ENCODE data around the gene HMOX2. TPM values are rescaled to one million over a fixed set of nuclear protein-coding genes. Genes with fewer than 3 reads are reported as not detected.

Gene HMOX2
- total RNA-seq, 1 donor from 2014 or later, result 85.2 TPM

DNA sequence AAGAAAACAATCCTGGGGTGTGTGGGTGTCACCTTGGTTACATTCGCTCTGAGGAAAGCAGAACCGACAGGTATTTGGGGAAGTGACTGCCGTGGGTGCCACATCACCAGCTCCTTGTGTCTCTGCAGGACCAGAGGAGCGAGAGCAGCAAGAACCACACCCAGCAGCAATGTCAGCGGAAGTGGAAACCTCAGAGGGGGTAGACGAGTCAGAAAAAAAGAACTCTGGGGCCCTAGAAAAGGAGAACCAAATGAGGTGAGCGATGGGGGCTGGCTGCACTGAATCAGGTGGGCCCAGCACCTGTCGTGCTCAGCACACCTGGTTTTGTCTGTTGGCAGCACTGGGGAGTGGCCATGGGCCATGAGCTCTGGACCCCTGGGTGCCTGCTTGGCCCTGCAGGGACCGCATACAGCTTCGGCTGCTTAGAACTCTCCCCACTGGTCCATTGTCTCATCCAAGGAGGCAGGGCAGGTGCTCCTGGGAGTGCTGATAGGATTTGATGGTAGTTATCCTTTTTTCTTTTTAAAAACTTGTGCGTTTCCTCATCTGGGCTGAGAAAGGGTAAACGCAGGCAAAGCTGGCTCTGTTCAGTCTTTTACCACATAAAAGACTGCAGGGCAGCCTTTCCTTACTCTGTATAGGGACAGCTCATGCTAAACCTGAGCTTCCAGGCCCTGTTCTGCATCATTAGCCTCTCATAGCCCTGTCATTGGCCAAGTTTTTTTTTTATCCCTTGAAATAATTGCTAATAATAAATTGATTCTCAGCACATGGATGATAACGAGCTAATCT lies 29.4 kb downstream of the HMOX2 start:
- peak; percentile 31 for DNase-seq (ENCODE audit: low spot score)

DNA sequence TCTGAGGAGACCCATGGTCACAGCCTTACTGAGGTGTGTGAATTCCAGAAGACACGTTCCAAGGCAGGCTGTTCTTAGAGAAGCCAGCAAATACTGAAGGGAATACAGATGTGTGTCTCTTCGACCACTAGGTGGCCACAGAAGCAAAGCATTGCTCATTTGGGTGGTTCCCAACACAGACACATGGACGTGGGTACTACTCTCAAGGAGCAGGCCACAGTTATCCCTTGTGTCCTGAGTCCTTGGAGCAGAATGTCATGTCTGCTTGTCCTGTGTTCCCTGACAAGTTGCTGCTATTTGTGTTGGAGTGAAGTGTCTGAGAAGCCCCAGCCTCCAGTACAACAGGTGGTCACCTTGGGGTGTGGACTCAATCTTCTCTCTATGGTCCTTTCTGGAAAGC lies 30.3 kb downstream of the HMOX2 start:
- DNase-seq (ENCODE audit: low spot score), result peak; percentile 73

DNA sequence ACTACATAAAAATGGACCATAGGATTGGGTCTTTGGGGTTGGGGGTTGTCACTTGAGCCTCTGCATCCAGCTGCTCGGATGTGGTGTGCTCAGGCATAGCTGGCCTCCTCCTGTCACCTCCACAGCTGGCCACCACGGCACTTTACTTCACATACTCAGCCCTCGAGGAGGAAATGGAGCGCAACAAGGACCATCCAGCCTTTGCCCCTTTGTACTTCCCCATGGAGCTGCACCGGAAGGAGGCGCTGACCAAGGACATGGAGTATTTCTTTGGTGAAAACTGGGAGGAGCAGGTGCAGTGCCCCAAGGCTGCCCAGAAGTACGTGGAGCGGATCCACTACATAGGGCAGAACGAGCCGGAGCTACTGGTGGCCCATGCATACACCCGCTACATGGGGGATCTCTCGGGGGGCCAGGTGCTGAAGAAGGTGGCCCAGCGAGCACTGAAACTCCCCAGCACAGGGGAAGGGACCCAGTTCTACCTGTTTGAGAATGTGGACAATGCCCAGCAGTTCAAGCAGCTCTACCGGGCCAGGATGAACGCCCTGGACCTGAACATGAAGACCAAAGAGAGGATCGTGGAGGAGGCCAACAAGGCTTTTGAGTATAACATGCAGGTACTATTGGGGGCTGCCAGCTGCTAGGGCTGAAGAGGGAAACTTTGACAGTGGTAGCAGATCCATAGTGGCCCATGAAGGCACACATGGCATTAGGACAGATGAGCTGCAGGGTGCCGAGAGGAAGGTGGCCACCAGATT lies 31.6 kb downstream of the HMOX2 start:
- no peak for DNase-seq (ENCODE audit: low spot score)

DNA sequence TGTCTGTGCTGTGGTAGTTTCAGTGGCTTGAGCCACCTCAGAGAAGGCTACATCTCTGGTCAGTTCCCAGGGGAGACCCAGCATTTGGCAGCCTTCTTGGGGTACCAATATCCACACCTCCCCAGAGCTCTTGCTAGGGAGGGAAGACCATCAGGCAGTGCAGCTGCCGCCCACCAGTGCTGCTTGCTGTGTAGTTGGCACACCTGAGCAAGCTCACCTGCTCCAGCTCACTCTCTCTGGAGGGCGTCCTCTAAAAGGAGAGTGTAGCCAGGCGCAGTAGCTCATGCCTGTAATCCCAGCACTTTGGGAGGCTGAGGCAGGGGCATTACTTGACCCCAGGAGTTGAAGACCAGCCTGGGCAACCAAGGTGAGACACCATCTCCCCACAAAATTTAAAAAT lies 32.6 kb downstream of the HMOX2 start:
- no peak for DNase-seq (ENCODE audit: low spot score)

- no peak for DNase-seq (ENCODE audit: low spot score)
Observed at GRCh38 chr16:4509420-4509819, 33.2 kb downstream of the HMOX2 start.

GRCh38 chr16:4510131-4510530 lies 33.9 kb downstream of the HMOX2 start:
- DNase-seq (ENCODE audit: low spot score), result no peak

DNA sequence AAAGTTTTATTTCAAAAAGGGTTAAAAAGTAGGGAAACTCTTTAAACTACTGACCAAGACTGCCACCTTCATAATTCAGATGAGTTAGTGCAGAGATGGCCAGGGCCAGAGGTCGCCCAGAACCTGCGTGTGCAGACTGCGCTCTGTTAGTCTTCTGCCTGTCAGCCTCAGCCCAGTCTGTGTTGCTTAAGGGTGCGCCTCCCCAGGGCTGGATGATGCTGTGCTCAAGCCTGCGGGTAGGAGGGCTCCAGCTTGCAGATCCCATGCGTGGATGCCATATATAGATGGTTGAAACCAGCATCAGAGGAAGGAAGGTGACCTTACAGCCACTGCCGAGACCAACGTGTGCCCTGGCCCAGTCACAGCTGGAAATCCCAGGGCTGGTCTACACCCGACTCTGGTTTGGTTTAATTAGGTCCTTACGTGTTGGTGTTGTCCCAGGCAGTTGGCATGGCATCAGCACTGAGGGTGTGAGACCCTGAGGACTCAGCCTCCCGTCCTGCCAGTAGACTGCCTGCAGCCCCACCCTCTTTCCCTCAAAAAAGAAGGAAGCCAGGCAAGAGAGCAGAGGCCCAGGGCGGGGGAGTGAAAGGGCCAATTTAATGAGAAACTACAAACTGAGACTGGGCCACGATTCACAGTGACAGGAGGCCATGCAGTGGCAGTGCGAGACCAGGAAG lies 34.7 kb downstream of the HMOX2 start:
- no peak for DNase-seq (ENCODE audit: low spot score)

- DNase-seq (ENCODE audit: low spot score), result peak; percentile 58
Observed at GRCh38 chr16:4511441-4512082, 35.4 kb downstream of the HMOX2 start.

DNA sequence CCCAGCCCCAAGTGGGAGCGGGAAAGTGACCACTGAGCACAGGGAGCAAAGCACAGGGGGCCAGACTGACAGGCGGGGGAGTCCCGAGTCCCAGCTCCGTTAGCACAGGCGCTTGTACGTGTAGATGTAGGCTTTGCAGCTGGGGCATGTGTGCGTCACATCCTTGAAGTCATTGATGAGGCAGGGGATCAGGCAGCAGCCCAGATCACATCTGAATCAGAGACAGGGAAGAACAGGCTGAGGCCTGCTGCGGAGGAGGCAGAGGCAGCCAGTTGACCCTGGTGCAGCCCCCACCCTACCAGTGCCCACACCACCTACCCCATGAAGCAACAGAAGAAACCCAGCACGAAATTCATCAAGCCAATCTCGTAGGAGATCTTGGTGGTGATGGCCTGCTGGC lies 36.3 kb downstream of the HMOX2 start:
- no peak for DNase-seq (ENCODE audit: low spot score)

- DNase-seq (ENCODE audit: low spot score), result no peak
Observed at GRCh38 chr16:4513086-4513860, 37.1 kb downstream of the HMOX2 start.

- DNase-seq (ENCODE audit: low spot score), result no peak
Observed at GRCh38 chr16:4513881-4514280, 37.7 kb downstream of the HMOX2 start.

GRCh38 chr16:4514606-4515005 lies 38.4 kb downstream of the HMOX2 start:
- no peak for DNase-seq (ENCODE audit: low spot score)

DNA sequence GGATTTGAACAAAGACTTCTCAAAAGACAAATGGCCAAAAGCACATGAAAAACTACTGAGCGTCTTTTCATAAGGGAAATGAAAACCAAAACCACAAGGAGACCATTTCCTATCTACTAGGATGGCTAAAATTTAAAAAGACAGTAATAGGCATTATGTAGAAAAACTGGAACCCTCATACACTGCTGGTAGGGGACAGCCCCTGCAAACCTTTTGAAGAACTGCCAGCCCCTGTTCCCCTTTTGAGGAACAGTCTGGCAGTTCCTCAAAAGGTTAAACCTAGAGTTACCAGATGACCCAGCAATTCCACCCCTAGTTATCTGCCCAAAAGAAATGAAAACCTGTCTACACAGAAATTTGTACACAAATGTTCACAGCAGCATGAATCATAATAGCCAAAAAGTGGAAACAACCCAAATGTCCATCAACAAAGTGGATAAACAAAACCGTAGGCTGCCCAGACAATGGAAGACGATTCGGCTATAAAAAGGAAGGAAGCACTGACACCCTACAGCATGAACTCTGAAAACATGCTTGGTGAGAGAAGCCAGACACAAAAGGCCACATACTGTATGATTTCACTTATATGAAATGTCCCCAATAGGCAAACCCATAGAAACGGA lies 39.5 kb downstream of the HMOX2 start:
- DNase-seq (ENCODE audit: low spot score), result no peak

GRCh38 chr16:4517812-4518680 lies 41.8 kb downstream of the HMOX2 start:
- no peak for DNase-seq (ENCODE audit: low spot score)

DNA sequence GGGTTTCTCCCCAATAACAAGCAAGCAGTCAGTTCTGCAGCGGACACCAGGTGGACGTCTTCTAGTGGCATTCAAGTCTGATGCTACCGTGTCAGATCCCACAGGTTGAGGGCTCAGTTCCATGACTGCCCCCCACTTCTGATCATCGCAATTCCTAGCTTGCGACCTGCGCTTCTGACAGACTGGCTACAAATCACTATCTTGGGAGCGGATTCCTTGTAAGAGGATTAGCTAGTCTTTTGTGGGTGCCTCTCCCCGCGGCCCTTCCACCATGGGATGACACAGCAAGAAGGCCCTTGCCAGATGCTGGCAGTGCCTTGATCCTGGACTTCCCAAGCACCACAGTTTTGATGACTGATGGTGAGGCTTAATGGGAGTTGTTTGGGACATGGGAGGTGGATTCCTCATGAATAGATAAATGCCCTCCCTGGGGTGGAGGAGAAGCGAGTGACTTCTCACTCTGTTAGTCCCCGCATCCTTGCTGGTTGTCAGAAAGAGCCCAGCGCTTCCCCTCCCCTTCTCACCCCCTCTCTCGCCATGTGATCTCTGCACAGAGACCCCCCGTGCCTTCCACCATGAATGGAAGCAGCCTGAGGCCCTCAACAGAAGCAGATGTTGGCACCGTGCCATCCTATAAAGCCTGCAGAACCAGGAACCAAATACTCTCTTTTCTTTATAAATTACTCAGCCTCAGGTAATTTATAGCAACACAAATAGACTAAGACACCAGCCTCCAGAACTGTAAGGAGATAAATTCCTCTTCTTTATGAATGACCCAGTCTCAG lies 43.3 kb downstream of the HMOX2 start:
- DNase-seq (ENCODE audit: low spot score), result no peak

- no peak for DNase-seq (ENCODE audit: low spot score)
Observed at GRCh38 chr16:4520913-4521312, 44.7 kb downstream of the HMOX2 start.

DNA sequence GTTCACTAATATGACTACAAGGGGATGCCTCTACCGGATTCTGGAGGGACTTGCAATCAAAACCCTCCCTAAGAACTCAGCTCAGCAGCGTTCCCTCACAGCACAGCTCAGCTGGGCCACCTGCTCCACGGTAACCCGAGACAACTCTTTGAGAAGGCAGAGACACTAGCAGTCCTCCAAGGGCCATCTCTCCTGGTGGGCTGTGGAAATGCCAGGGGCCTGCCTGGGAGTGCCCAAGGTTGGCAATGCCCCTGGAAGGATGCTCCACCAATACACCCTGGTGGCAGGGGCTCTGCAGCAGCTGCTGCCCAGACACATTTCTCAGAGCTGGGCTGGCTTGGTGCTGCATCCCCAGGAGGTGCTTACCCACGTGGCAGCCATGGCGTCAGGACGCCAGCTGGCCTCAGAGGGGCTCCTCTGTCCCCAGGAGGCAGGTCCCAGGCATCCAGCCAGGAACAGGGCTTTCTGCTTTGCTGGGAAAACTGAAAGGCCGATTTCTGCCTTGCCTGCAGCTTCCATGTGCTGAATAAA lies 45.9 kb downstream of the HMOX2 start:
- DNase-seq (ENCODE audit: low spot score), result no peak

GRCh38 chr16:4523686-4524085 lies 47.5 kb downstream of the HMOX2 start:
- no peak for DNase-seq (ENCODE audit: low spot score)

- DNase-seq (ENCODE audit: low spot score), result no peak
Observed at GRCh38 chr16:4524571-4524970, 48.4 kb downstream of the HMOX2 start.
